Measurements from ENCODE around the gene MYT1. TPM values are rescaled to one million over a fixed set of nuclear protein-coding genes. Genes with fewer than 3 reads are reported as not detected.

MYT1 gene
- total RNA-seq, 2 donors from 2014 or later = 2.4 to 4.5 TPM

GRCh38 chr20:64142590-64142989 lies 21.7 kb upstream of the MYT1 start:
- no peak overlapping the region for H3K27ac ChIP-seq (ENCODE audit: low read depth, low read length)
- no peaks in the 10 kb centered on the region for H3K36me3 ChIP-seq (ENCODE audit: control insufficient read depth, insufficient read depth, low read length)
- no peak overlapping the region for H3K4me3 Mint-ChIP-seq
- H3K27ac Mint-ChIP-seq = no peak overlapping the region
- H3K9me3 Mint-ChIP-seq = peaks cover 20% of the 10 kb centered on the region
- TF ChIP-seq, protein P1, sequence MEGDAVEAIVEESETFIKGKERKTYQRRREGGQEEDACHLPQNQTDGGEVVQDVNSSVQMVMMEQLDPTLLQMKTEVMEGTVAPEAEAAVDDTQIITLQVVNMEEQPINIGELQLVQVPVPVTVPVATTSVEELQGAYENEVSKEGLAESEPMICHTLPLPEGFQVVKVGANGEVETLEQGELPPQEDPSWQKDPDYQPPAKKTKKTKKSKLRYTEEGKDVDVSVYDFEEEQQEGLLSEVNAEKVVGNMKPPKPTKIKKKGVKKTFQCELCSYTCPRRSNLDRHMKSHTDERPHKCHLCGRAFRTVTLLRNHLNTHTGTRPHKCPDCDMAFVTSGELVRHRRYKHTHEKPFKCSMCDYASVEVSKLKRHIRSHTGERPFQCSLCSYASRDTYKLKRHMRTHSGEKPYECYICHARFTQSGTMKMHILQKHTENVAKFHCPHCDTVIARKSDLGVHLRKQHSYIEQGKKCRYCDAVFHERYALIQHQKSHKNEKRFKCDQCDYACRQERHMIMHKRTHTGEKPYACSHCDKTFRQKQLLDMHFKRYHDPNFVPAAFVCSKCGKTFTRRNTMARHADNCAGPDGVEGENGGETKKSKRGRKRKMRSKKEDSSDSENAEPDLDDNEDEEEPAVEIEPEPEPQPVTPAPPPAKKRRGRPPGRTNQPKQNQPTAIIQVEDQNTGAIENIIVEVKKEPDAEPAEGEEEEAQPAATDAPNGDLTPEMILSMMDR (conservative IDR thresholded peaks at IDR 0.05) = no peak
- no peaks in the 10 kb centered on the region for H3K27me3 ChIP-seq (ENCODE audit: control insufficient read depth, insufficient read depth, low read length, poor library complexity, severe bottlenecking)
- H3K4me1 Mint-ChIP-seq = peaks cover 5% of the 10 kb centered on the region
- no peaks in the 10 kb centered on the region for H3K4me1 ChIP-seq (ENCODE audit: control insufficient read depth, insufficient read depth, low read length)
- H3K9ac ChIP-seq (ENCODE audit: extremely low read depth, low read length, poor library complexity, severe bottlenecking) = no peak overlapping the region
- H3K27me3 Mint-ChIP-seq (ENCODE audit: insufficient read depth) = no peaks in the 10 kb centered on the region
- no peaks in the 10 kb centered on the region for H3K36me3 Mint-ChIP-seq (ENCODE audit: low read depth)
- WGBS, 2 experiments (ENCODE audit: insufficient coverage in 1 of 2, insufficient read length in 1 of 2) = 64 to 77% methylated on average over 6 to 9 of the region's 9 CpGs
- DNase-seq = no peak
- H3K9me3 ChIP-seq (ENCODE audit: control insufficient read depth, low read length) = peaks cover 17% of the 10 kb centered on the region
- no peak overlapping the region for H3K4me3 ChIP-seq (ENCODE audit: low read length)

DNA sequence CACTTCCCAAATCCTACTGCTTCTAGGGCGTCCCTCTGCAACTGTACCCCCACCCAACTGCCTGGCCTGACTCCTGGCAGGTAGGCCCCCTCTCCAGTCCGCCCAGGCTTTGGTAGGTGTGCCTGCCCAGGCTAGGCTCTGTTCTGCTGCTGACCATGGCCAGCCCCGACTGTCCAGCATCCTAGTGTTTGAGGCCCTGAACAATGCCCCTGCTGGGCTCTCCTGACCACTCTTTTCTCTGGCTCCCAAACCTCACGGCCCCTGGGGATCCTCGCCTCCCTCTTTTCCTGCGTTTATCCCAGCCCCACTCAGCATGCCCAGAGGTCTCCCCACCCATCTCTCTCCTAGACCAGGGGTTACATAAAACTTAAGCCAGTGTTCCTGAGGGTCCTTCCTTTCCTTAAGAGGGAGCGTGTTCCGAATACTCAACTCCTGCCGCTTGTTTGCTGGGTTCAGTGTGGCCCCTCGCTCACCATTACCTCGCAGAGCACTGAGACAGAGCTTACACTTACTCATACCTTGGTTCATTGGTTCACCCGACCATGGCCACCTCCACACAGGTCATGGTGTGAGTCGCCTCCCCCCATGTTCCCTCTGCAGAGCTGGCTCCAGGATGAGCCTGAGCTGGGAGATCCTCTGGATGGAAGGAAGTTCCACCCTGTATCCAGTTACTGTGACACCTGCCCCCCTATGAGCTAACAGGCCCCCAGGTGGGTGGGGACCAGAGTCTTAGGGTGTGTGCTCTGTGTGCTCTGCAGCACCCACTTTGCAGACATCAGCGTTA lies 21.0 kb upstream of the MYT1 start:
- peaks cover 17% of the 10 kb centered on the region for H3K9me3 ChIP-seq (ENCODE audit: control insufficient read depth, low read length)
- H3K4me3 Mint-ChIP-seq = no peak overlapping the region
- WGBS, 2 experiments (ENCODE audit: insufficient coverage in 1 of 2, insufficient read length in 1 of 2) = 87 to 90% methylated on average over 10 to 14 of the region's 14 CpGs

GRCh38 chr20:64144144-64144912 lies 19.9 kb upstream of the MYT1 start:
- no peak overlapping the region for H3K27ac Mint-ChIP-seq
- no peaks in the 10 kb centered on the region for H3K27me3 ChIP-seq (ENCODE audit: control insufficient read depth, insufficient read depth, low read length, poor library complexity, severe bottlenecking)
- H3K9me3 Mint-ChIP-seq = peaks cover 20% of the 10 kb centered on the region
- no peak for DNase-seq
- peaks cover 17% of the 10 kb centered on the region for H3K9me3 ChIP-seq (ENCODE audit: control insufficient read depth, low read length)
- no peaks in the 10 kb centered on the region for H3K4me1 ChIP-seq (ENCODE audit: control insufficient read depth, insufficient read depth, low read length)
- H3K4me3 ChIP-seq (ENCODE audit: low read length) = no peak overlapping the region
- no peaks in the 10 kb centered on the region for H3K36me3 ChIP-seq (ENCODE audit: control insufficient read depth, insufficient read depth, low read length)
- no peaks in the 10 kb centered on the region for H3K36me3 Mint-ChIP-seq (ENCODE audit: low read depth)
- no peak overlapping the region for H3K4me3 Mint-ChIP-seq
- no peaks in the 10 kb centered on the region for H3K27me3 Mint-ChIP-seq (ENCODE audit: insufficient read depth)
- H3K27ac ChIP-seq (ENCODE audit: low read depth, low read length) = no peak overlapping the region
- peaks cover 5% of the 10 kb centered on the region for H3K4me1 Mint-ChIP-seq
- TF ChIP-seq, protein P1 (conservative IDR thresholded peaks at IDR 0.05) = no peak
- 89 to 91% methylated on average over 4 to 8 of the region's 8 CpGs for WGBS, 2 experiments (ENCODE audit: insufficient coverage in 1 of 2, insufficient read length in 1 of 2)
- no peak overlapping the region for H3K9ac ChIP-seq (ENCODE audit: extremely low read depth, low read length, poor library complexity, severe bottlenecking)

More for the DNA sequence above, 21.0 kb upstream of the MYT1 start:
- no peak for DNase-seq
- Mint-ChIP-seq H3K4me1 (peaks cover 5% of the 10 kb centered on the region), H3K9me3 (peaks cover 20% of the 10 kb centered on the region), H3K27me3 (ENCODE audit: insufficient read depth) (no peaks in the 10 kb centered on the region), H3K27ac (no peak overlapping the region), H3K36me3 (ENCODE audit: low read depth) (no peaks in the 10 kb centered on the region)
- Histone ChIP-seq H3K36me3 (ENCODE audit: control insufficient read depth, insufficient read depth, low read length) (no peaks in the 10 kb centered on the region), H3K27me3 (ENCODE audit: control insufficient read depth, insufficient read depth, low read length, poor library complexity, severe bottlenecking) (no peaks in the 10 kb centered on the region), H3K4me1 (ENCODE audit: control insufficient read depth, insufficient read depth, low read length) (no peaks in the 10 kb centered on the region), H3K9ac (ENCODE audit: extremely low read depth, low read length, poor library complexity, severe bottlenecking) (no peak overlapping the region), H3K4me3 (ENCODE audit: low read length) (no peak overlapping the region), H3K27ac (ENCODE audit: low read depth, low read length) (no peak overlapping the region)
- TF ChIP-seq, protein P1 (conservative IDR thresholded peaks at IDR 0.05) = no peak

Measured in endodermal cell (in vitro differentiated cells).